Daoy (cell line): ENCODE results near the gene FAM168A. TPM values are rescaled to one million over a fixed set of nuclear protein-coding genes. Genes with fewer than 3 reads are reported as not detected.
"Not testable (repeated sequence)": the region's sequence is repeated elsewhere in the genome, so short reads cannot be mapped to it uniquely, and the experiment has no call there.

Experiments used
- DNase-seq: peaks from one replicate; pipeline ENCODE4 v3.0.0-alpha.2; 2015; ENCODE audit warnings: low read depth
- total RNA-seq: library from RNA; depleted of rRNA; stranded (reverse); fragments of >200 nt; shearing (Covaris generic); gene quantifications from 2 replicates; pipeline ENCODE4 v1.2.3, GENCODE V29; 2014

The FAM168A gene
- total RNA-seq, 1 experiment from 2014 or later, result 8.9 TPM

DNA sequence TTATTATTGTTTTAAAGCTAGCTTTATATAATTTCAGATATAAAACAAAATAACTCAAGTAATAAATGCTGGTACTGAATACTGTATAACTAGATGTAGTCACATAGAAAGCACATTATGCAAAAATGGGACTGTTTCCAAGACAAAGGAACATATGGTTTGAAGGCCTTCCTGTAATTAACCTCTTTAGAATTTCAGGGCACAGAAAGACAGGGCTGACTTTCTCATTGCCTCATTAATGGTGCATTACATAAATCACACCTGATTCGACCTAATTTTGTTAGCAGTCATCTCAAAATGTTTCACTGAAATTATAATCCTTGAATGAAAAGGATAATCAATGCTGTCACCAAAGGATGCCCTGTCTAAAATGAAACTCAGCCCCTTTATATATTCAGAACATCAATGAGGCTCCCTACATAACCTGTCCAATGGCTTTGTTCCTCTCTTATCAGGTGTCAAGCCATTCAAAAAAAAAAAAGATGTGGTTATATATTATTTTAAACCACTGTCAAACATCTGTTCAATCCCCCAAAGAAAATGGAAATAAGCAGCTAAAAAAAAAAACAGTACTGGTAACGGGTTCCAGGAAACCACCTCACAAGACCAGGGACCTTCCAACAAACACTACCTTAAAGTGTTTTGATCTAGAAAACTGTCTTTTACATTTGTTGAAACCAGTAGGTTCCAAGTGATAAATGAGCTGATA lies 77.4 kb downstream of the FAM168A start:
- no peak for DNase-seq

DNA sequence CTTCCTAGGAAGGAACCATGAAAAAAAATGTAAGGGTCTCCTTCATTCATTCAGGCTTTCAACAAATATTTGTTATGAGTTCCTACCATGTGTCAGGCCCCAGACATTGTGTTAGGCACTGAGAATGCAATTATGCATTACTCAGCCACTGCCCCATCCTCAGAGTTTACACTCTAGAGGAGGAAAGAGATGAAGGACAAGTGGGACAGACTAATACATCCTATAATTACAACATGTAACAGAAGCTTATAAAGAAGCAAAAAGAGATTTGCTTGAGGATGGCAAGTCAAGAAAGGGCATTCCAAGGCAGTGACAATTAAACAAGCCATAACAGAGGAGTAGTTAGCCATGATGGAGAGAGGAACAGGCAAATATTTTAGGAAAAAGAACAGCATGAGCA lies 78.6 kb downstream of the FAM168A start:
- DNase-seq, result no peak

DNA sequence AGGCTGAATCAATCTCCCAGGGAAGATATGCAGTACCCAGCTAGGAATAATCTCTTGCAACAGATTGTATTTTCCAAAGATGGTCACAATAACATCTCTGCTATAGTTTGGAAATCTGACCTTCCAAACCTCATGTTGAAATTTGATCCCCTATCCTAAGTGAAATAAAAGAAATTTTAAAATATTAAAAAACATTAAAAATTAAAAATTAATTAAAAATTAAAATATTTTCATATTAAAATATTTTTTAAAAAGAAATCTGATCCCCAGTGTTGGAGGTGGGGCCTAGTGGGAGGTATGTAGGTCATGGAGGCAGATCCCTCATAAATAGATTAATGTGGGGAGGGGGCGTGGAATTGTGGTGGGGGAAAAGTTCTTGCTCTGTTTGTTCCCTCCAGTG lies 79.7 kb downstream of the FAM168A start:
- DNase-seq, result no peak

DNA sequence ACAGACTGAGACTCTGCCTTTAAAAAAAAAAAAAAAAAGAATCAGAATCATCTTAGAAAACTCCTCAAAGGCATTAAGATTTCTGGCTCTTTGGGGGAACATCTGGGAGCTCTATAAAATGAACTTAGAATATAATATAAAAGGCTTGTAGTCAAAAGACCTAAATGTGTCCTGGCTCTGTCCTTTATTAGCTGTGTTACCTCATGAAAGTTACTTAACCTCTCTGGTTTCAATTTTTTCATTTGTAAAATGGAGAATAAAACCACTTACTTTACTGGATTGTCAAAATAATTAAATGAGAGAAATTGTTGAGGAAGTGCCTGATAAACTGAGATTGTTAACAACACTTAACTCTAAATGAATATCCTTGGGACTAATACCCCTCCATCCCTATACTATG lies 81.8 kb downstream of the FAM168A start:
- no peak for DNase-seq

DNA sequence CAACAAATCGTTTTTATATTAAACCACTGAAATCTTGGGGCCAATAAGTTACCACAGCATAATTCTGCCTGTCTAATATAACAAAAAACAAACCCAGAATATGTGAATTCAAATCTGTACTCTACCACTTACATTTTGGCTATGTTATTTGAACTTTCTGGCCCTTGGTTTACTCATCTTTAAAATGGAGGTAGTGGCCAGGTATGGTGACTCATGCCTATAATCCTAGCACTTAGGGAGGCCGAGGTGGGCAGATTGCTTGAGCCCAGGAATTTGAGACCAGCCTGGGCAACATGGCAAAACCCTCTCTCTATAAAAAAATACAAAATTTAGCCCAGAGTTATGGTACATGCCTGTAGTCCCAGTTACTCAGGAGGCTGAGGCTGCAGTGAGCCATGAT lies 84.2 kb downstream of the FAM168A start:
- DNase-seq, result no peak

DNA sequence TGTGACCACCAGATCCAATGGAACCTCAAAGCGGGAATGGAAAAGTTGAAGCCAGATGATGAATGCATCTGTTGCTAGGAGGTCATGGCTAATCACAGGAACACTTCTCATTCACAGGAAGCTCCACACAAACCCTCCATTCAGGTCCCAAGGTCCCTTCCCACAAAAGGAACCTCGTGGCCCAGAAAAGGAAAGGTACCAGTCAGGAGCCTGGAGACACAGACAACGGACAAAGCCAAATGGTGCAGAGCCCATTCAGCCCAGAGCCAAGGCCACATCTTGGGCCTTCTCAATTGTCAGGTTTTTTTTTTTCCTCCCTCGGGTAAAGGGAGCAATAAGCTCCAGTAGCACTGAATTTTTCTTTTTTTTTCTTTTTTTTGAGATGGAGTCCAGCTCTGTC lies 87.0 kb downstream of the FAM168A start:
- DNase-seq, result no peak

DNA sequence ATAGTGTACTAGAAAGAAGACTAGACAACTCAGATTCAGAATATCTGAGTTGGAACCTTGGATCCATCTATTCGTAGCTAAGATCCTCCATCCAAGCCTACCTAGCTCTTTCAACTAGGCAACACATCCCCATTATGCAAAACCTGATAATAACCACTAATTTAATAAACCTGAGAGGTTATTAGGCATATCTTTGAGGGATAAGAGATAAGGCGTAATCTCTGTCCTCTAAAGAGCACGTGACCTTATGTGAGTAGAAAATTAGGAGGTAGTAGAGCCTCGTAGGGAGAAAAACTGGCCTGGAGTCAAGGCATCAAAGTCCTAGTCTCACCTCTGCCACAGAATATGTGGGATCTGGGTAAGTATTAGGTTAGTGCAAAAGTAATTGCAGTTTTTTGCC lies 87.8 kb downstream of the FAM168A start:
- no peak for DNase-seq

DNA sequence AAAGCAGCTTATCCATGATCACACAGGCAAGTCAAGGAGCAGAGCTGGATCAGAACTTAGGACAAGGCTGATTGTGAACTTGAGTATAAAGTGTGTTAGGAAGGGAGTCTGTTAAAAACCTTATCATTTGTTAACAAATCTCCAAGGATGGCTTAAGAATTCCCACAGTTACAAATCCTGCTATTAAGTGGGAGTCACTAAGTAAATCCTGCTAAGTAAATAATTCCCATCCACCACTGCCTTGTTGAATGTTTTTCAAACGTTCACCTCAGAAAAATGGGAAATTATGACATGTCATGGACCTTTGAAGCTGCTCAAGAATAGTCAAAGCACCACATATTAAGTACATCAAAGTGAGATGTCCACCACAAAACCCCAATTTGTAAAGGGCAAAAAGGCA lies 88.7 kb downstream of the FAM168A start:
- DNase-seq, result no peak

DNA sequence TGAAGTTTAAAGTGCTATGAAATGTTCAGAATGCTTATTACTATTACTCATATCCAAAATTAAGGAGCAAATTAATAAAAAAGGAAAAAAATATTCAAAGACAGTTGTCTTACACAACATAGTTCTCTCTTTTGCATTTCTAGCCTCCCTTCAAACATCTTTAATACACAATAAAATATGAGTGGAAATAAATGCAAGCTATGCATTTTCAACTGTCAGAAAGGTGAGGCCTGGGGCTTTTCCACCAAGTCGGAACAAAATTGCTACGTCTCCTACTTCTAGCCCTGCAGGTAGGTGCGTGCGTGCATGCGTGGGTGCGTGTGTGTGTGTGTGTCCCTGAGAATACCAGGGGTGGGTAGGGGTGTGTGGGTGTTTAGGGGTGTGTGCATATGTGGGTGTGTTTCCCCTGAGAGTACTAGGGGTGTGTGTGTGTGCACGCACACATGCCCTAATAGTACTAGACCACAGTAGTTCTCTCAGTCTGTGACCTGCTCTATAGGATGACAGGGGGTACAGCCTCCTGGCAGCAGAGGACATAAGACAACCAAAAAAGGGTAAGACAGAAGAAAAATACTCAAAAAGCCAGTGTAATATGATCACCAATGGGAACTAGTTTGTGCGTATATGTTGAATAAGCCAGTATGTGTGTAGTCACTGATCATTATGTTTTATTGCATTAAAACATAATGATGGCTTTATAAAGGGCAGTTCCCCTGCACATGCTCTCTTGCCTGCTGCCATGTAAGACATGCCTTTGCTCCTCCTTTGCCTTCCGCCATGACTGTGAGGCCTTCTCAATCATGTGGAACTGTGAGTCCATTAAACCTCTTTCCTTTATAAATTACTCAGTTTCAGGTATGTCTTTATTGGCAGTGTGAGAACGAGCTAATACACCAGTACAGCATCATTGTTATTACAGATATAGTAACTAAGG lies 89.4 kb downstream of the FAM168A start:
- DNase-seq, result no peak

DNA sequence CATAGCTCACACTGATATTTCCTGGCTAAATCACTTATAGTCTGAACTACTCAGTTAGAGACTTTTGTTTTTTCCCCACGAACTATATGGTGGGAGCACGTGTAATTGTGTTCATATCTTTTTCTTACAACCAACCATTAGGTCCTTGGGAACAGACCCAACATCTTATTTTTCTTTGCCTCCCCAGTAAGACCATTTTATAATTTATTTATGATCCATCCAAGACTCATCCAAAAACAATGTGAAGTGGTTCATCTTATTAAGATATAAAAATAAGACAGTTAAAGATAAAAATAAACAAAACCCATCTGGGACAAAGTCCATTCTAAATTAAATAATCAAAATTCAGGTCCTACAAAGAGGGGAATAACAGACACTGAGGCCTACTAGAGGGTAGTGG lies 90.8 kb downstream of the FAM168A start:
- no peak for DNase-seq

DNA sequence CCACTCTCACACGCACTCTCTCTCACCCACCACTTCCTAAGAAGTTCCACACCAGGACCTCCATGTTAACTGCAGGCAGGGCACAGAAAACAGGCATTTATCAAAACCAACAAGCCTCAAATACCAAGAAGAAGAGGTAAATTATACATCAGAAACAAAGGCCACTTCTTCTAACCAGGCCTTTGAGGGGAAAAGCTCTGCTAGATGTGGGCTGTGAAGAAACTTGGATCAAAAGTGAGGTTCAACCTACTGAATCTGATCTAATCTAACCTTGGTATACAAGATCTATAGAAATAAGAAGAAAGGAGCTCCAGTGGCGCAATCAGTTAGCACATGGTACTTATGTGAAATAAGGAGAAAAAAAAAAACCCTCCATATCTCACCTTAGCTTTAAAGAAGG lies 91.9 kb downstream of the FAM168A start:
- no peak for DNase-seq

DNA sequence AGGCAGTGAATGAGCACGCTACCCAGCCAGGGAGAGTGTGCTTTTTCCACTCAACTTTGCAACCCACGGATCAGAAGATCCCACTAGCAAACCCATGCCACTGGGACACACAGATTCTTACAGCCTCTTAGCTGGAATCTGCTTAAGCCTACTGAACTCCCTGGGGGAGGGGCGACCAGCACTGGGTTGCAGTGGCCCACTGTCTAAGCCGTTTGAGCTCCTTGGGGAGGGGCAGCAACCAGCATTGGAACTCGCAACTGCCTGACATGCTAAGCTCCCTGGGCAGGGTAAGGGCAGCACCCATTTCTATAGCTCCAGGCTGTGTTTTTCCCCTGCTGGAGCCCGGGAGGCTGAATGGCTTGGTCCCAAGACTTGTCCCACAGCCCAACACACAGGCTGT lies 99.6 kb downstream of the FAM168A start:
- DNase-seq, result no peak

DNA sequence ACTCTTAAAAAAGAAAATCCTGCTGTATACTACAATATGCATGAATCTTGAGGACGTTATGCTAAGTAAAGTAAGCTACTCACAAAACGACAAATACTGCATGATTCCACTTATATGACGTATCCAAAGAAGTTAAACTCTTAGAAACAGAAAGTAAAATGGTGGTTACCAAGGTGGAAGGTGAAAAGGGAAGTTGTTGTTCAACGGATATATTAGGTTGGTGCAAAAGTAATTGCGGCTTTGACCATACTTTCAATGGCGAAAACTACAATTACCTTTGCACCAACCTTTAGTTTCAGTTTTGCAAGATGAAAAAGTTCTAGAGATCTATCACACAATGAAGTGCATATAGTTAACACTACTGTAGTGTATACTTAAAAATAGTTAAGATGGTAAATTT lies 101.8 kb downstream of the FAM168A start:
- DNase-seq, result no peak

DNA sequence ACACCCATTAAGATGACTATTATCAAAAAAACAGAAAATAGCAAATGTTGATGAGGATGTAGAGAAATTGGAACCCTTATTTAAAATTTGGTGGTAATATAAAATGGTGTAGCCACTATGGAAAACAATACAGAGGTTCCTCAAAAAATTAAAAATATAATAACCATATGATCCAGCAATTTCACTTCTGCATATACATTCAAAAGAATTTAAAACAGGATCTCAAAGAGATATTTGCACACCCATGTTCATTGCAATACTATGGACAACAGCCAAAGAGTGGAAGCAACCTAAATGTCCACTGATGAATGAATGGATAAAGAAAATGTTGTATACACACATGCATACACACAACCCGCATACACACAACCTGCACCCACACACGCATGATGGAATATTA lies 102.2 kb downstream of the FAM168A start:
- DNase-seq, result no peak

DNA sequence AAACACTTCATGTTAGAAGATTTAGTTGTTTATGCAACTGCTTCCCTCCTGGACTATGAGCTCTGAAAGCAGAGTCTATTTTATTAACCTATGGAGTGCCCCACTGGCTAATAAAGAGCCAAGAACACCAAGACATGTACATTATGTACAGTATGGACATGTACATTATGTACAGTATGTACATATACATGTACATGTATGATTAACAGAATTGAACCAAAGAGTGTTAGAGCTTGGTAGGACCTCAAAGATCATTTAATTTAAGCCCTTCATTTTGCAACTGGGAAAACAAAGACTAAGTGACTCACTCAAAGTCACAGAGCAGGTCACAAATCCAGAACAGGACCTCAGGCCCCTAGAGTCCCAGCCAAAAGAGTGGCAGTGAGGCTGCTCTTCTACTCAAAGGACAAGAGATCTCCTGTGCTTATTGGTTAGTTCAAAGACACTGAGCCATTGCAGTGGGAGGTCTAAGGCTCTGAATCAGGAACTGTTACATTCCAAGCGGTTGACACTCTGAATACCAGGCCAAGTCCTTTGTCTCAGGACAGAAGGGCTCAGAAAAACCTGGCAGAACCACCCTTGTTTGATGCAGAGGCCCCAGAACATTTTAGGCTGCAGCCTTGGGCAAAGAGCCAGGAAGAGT lies 103.8 kb downstream of the FAM168A start:
- DNase-seq, result peak; percentile 70

DNA sequence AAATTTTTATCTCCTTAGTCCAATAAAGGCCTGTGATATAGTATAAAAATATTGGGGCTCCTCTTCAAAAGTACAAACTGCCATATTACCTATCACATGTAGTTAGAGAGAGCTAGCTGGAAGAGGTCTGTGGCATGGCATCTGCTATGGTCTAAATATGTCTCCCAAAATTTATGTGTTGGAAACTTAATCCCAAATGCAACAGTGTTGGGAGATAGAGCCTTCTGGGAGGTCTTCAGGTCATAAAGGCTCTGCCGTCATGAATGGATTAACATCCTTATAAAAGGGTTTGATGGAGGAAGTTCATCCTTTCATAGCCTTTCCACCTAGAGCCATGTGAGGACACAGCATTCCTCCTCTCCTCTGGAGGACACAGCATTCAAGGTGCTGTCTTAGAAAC lies 116.3 kb downstream of the FAM168A start:
- no peak for DNase-seq

DNA sequence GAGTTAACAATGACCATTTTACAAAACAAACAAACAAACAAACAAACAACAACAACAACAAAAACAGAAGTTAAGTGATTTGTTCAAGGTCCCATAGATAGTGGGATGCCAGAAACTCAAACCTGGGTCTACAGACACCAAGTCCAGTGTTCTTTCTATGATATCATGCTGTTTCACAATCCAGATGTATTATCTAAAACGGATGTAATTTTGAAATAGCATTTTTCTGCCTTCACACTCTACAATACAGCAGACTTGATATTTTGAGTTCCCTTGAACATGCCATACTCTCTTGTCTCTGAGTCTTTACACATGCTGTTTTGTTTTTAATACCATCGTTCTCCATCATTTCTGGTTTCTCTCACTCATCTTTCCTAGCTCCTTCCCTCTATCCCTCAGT lies 117.2 kb downstream of the FAM168A start:
- DNase-seq, result no peak

DNA sequence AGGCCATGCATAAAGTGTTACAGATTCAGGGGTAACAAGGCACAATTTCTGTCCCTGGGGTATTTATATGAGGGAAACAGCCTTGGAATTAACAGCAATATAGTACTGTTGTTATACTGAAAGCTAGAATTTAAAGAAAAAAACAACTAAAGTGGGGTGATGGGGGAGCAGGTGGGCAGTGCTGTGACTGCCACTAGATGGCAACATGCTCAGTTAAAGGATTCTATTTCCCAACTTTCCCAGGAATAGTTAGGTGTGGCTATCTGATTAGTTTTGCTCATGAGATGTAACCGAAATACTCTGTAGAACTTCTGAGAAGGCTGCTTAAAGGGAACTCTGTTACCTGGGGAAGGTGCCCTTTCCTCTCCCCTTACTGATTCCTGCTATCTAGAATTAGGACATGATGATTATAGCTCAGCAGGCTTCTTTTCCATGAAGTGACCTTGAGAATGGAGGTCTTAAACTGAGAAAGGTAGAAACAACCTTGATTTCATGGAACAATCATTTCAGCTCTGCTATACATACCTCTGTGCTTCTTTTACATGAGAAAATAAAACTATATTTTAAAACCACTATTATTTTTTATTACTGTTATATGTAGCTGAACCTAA lies 119.1 kb downstream of the FAM168A start:
- peak; percentile 35 for DNase-seq

DNA sequence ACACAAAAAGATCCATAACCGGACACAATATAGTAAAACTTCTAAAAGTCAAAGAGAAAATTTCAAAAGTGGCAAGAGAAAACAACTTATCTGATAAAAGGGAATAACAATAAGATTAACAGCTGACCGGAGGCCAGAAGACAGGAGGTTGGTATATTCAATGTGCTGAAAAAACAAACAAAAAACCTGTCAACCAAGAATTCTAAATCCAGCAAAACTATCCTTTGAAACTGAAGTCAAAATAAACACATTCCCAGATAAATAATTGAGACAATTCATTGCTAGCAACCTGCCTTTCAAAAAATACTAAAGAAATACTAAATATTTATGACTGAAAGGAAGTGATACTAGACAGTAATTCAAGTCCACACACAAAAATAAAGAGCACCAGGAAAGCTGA lies 120.4 kb downstream of the FAM168A start:
- DNase-seq, result no peak

DNA sequence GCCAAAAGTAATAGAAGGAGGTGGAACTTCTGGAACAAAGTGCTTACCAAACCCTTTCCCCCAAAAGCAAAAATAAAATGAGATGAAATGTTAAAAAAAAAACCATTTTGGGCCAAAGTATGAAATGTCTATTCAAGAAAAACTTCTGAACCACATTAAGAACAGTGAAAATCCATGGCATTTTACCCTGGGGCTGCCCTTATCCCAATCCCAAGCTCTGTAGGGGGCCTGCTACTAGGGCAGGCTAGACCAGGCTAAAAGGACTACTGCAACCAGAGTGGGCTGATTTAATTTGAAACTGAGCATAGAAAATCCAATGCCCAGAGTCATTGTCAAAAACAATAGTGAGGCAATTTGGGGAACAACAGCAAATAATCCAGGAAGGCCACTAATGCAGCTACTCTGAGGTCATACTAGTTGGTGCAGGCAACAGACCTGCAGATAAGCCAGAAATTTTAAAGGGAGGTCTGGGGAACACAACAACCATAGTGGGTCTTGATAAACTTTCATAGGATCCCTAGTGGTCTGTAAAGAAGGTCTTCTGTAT lies 122.3 kb downstream of the FAM168A start:
- DNase-seq, result no peak

DNA sequence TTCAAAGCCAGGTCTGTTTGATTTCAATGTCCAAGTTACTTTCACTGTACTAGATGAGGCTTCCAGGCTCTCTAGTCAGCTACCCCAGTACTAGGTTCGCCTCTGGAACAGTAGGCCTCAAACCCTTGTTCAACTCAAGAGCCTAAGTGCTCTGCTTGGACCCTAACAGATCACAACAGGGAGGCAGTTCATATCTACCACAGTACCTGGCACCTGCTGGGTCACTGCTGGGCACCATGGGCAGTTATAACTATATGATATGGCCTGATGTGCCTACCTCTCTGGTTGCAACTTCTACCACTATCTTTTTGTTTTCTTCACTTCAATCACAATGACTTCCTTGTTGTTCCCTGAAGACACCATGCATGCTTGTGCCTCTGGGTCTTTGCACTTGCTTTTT lies 124.7 kb downstream of the FAM168A start:
- no peak for DNase-seq

DNA sequence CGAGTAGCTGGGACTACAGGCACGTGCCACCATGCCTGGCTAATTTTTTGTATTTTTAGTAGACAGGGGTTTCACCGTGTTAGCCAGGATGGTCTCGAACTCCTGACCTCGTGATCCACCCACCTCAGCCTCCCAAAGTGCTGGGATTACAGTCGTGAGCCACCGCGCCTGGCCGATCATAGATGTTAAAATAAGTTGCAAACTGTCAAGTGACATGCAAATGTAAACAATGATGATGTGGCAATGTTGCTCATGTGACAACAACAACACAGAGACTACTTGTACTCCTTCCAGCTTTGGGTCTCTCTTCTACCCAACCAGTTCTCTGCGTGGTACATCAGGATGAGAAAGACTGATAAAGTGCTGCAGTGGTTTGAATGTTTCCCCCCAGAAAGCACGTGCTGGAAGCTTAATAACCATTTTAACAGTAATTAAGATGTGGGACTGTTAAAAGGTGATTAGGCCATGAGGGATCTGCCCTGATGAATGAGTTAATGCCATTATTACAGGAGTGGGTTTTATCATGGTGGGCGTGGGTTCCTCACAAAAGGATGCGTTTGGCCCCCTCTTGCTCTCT lies 127.8 kb downstream of the FAM168A start:
- DNase-seq, result not testable (repeated sequence)
